Measurements from ENCODE around the gene CHCHD6. TPM values are rescaled to one million over a fixed set of nuclear protein-coding genes. Genes with fewer than 3 reads are reported as not detected.

Gene CHCHD6
- total RNA-seq, 2 experiments from 2014 or later, result 17.2 to 17.7 TPM

- CTCF ChIA-PET, result interaction anchor here (1.0 kb wide), 1 partner anchor 37 kb away, joined by 3 read pairs; no protein-coding TSS in a partner anchor
- Mint-ChIP-seq H3K36me3 (ENCODE audit: low read depth) (no peaks in the 10 kb centered on the region), H3K4me1 (ENCODE audit: low read depth) (no peaks in the 10 kb centered on the region), H3K4me3 (no peak overlapping the region), H3K27ac (no peak overlapping the region), H3K9me3 (no peaks in the 10 kb centered on the region), H3K27me3 (ENCODE audit: low read depth) (no peaks in the 10 kb centered on the region)
- intact Hi-C loops (cut with micrococcal nuclease), result no loop called here
- no peak for DNase-seq
Measured at GRCh38 chr3:126936853-126937425, 232.9 kb downstream of the CHCHD6 start.

GRCh38 chr3:126937533-126937932 lies 233.5 kb downstream of the CHCHD6 start:
- Mint-ChIP-seq H3K4me3 (no peak overlapping the region), H3K36me3 (ENCODE audit: low read depth) (no peaks in the 10 kb centered on the region), H3K27ac (no peak overlapping the region), H3K9me3 (no peaks in the 10 kb centered on the region), H3K27me3 (ENCODE audit: low read depth) (no peaks in the 10 kb centered on the region), H3K4me1 (ENCODE audit: low read depth) (no peaks in the 10 kb centered on the region)
- no peak for DNase-seq
- CTCF ChIA-PET, result no interaction called here
- intact Hi-C loops (cut with micrococcal nuclease), result no loop called here

GRCh38 chr3:126937973-126938372 lies 233.9 kb downstream of the CHCHD6 start:
- no peak for DNase-seq
- no peaks in the 10 kb centered on the region for H3K27me3 Mint-ChIP-seq (ENCODE audit: low read depth)
- H3K27ac Mint-ChIP-seq, result no peak overlapping the region
- no peaks in the 10 kb centered on the region for H3K36me3 Mint-ChIP-seq (ENCODE audit: low read depth)
- no peaks in the 10 kb centered on the region for H3K4me1 Mint-ChIP-seq (ENCODE audit: low read depth)
- CTCF ChIA-PET, result no interaction called here
- no peak overlapping the region for H3K4me3 Mint-ChIP-seq
- intact Hi-C loops (cut with micrococcal nuclease), result no loop called here
- no peaks in the 10 kb centered on the region for H3K9me3 Mint-ChIP-seq

GRCh38 chr3:126938520-126939337 lies 234.7 kb downstream of the CHCHD6 start:
- H3K27ac Mint-ChIP-seq, result no peak overlapping the region
- H3K36me3 Mint-ChIP-seq (ENCODE audit: low read depth), result no peaks in the 10 kb centered on the region
- CTCF ChIA-PET, result no interaction called here
- no peak overlapping the region for H3K4me3 Mint-ChIP-seq
- H3K4me1 Mint-ChIP-seq (ENCODE audit: low read depth), result no peaks in the 10 kb centered on the region
- no peaks in the 10 kb centered on the region for H3K27me3 Mint-ChIP-seq (ENCODE audit: low read depth)
- no peaks in the 10 kb centered on the region for H3K9me3 Mint-ChIP-seq
- intact Hi-C loops (cut with micrococcal nuclease), result no loop called here
- no peak for DNase-seq

GRCh38 chr3:126939338-126939718 lies 235.3 kb downstream of the CHCHD6 start:
- Mint-ChIP-seq H3K36me3 (ENCODE audit: low read depth) (no peaks in the 10 kb centered on the region), H3K4me3 (no peak overlapping the region), H3K27me3 (ENCODE audit: low read depth) (no peaks in the 10 kb centered on the region), H3K4me1 (ENCODE audit: low read depth) (no peaks in the 10 kb centered on the region), H3K27ac (no peak overlapping the region), H3K9me3 (no peaks in the 10 kb centered on the region)
- intact Hi-C loops (cut with micrococcal nuclease), result no loop called here
- CTCF ChIA-PET, result no interaction called here
- no peak for DNase-seq

- H3K9me3 Mint-ChIP-seq, result no peaks in the 10 kb centered on the region
Measured at GRCh38 chr3:126939733-126940132, 235.7 kb downstream of the CHCHD6 start.

GRCh38 chr3:126941721-126942270 lies 237.8 kb downstream of the CHCHD6 start:
- Mint-ChIP-seq H3K27ac (no peak overlapping the region), H3K4me1 (ENCODE audit: low read depth) (no peaks in the 10 kb centered on the region), H3K36me3 (ENCODE audit: low read depth) (no peaks in the 10 kb centered on the region), H3K9me3 (no peaks in the 10 kb centered on the region), H3K4me3 (no peak overlapping the region), H3K27me3 (ENCODE audit: low read depth) (no peaks in the 10 kb centered on the region)
- CTCF ChIA-PET, result no interaction called here
- intact Hi-C loops (cut with micrococcal nuclease), result no loop called here
- DNase-seq, result no peak

More at GRCh38 chr3:126939733-126940132, 235.7 kb downstream of the CHCHD6 start:
- CTCF ChIA-PET, result no interaction called here
- intact Hi-C loops (cut with micrococcal nuclease), result no loop called here
- no peak for DNase-seq
- Mint-ChIP-seq H3K27ac (no peak overlapping the region), H3K27me3 (ENCODE audit: low read depth) (no peaks in the 10 kb centered on the region), H3K4me1 (ENCODE audit: low read depth) (no peaks in the 10 kb centered on the region), H3K36me3 (ENCODE audit: low read depth) (no peaks in the 10 kb centered on the region), H3K4me3 (no peak overlapping the region)

GRCh38 chr3:126944089-126944965 lies 240.3 kb downstream of the CHCHD6 start:
- no peak for DNase-seq
- Mint-ChIP-seq H3K4me3 (no peak overlapping the region), H3K9me3 (no peaks in the 10 kb centered on the region), H3K4me1 (ENCODE audit: low read depth) (no peaks in the 10 kb centered on the region), H3K36me3 (ENCODE audit: low read depth) (peaks cover 4% of the 10 kb centered on the region), H3K27me3 (ENCODE audit: low read depth) (no peaks in the 10 kb centered on the region), H3K27ac (no peak overlapping the region)
- CTCF ChIA-PET, result interaction anchor here (1.1 kb wide), 1 partner anchor 16 kb away, joined by 3 read pairs; no protein-coding TSS in a partner anchor
- intact Hi-C loops (cut with micrococcal nuclease), result no loop called here

- H3K27ac Mint-ChIP-seq, result no peak overlapping the region
- intact Hi-C loops (cut with micrococcal nuclease), result no loop called here
- peaks cover 4% of the 10 kb centered on the region for H3K36me3 Mint-ChIP-seq (ENCODE audit: low read depth)
- H3K27me3 Mint-ChIP-seq (ENCODE audit: low read depth), result no peaks in the 10 kb centered on the region
- H3K4me3 Mint-ChIP-seq, result no peak overlapping the region
- no peak for DNase-seq
- H3K9me3 Mint-ChIP-seq, result no peaks in the 10 kb centered on the region
- no peaks in the 10 kb centered on the region for H3K4me1 Mint-ChIP-seq (ENCODE audit: low read depth)
- CTCF ChIA-PET, result interaction anchor here (1.1 kb wide), 1 partner anchor 17 kb away, joined by 3 read pairs; no protein-coding TSS in a partner anchor
Measured at GRCh38 chr3:126945171-126945721, 241.2 kb downstream of the CHCHD6 start.

GRCh38 chr3:126945891-126946290 lies 241.9 kb downstream of the CHCHD6 start:
- Mint-ChIP-seq H3K4me1 (ENCODE audit: low read depth) (no peaks in the 10 kb centered on the region), H3K4me3 (no peak overlapping the region), H3K27ac (no peak overlapping the region), H3K9me3 (no peaks in the 10 kb centered on the region), H3K27me3 (ENCODE audit: low read depth) (no peaks in the 10 kb centered on the region), H3K36me3 (ENCODE audit: low read depth) (peaks cover 4% of the 10 kb centered on the region)
- DNase-seq, result no peak
- intact Hi-C loops (cut with micrococcal nuclease), result no loop called here
- CTCF ChIA-PET, result no interaction called here

- Mint-ChIP-seq H3K36me3 (ENCODE audit: low read depth) (peaks cover 4% of the 10 kb centered on the region), H3K27ac (no peak overlapping the region), H3K27me3 (ENCODE audit: low read depth) (no peaks in the 10 kb centered on the region), H3K9me3 (no peaks in the 10 kb centered on the region), H3K4me3 (no peak overlapping the region), H3K4me1 (ENCODE audit: low read depth) (no peaks in the 10 kb centered on the region)
- intact Hi-C loops (cut with micrococcal nuclease), result no loop called here
- CTCF ChIA-PET, result no interaction called here
- DNase-seq, result no peak
Measured at GRCh38 chr3:126946405-126946804, 242.4 kb downstream of the CHCHD6 start.

GRCh38 chr3:126947429-126947828 lies 243.4 kb downstream of the CHCHD6 start:
- Mint-ChIP-seq H3K9me3 (no peaks in the 10 kb centered on the region), H3K36me3 (ENCODE audit: low read depth) (peaks cover 4% of the 10 kb centered on the region), H3K4me1 (ENCODE audit: low read depth) (no peaks in the 10 kb centered on the region), H3K4me3 (no peak overlapping the region), H3K27me3 (ENCODE audit: low read depth) (no peaks in the 10 kb centered on the region), H3K27ac (no peak overlapping the region)
- CTCF ChIA-PET, result no interaction called here
- no peak for DNase-seq
- intact Hi-C loops (cut with micrococcal nuclease), result no loop called here

All from activated naive CD4-positive, alpha-beta T cell treated with anti-CD3 and anti-CD28 coated beads for 36 hours (primary cell).